T1000 (cell line): ENCODE data around the gene CEL.

Experiments used
- DNase-seq: peaks from one replicate; lab custom pipeline; 2025; ENCODE audit warnings: mixed read lengths; lab: John Stamatoyannopoulos, UW

CEL gene

DNA sequence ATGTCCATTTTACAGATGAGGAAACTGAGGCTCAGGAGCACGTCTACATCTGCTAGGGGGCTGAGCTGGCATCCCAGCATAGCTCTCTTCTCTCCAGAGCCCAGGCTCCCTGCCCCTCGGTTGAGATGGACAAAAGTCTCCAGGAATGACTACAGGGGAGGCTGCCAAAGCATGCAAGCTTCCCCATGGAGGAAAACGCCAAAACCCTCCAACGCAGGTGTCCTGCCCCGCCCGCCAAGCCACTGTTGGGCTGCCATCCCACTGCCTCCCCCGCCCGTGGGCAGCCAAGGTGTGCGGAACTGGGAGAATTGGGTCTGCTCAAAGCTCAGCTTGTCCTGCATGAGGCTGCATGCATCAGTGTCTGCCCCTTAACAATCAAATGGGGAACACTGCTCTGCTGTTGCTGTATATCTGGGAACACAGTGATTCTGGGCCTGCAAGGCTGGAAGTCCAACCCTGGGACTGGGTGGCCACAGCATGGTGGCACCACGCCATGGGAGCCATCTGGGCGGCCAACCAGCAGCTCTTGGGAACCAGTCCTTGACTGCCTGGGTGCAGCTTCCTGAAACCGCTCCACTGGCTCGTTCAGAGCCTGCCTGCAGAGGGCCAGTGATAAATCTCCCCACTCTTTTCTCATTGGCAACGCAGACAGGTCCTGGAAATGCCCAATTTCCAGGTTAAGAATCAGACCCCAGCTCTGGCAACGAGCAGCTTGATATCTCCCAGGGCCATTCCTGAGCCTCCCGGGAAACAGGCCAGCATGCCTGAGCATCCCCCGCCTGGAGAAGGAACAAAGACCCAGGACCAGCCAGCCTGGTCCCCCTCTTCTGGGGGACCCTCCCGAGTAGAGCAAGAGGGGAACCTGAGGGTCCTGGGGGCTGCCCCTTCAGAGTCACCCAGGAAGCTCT, 55.7 kb downstream of the CEL start:
- no peak for DNase-seq

- DNase-seq, result no peak
These were observed 56.4 kb downstream of the CEL start for GRCh38 chr9:133118179-133118520.

DNA sequence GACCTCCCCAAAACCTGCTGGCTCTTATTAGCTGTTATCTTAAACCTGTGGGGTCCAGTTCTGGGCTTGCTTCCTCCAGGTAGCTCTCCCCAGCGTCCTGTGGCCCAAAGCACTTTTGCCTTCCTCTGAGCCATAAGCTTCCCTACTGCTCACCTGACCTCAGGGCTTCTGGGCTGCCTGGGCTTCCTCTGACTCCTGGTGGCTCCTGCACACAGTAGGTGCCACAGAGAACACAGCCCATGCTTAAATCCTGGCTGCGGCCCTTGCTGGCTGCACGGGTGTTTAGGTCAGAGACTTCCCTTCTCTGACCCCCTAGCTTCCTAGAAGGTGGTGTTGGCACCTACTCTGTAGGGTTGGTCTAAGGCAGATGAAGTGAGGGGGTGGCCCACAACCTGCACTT, 56.8 kb downstream of the CEL start:
- no peak for DNase-seq

DNA sequence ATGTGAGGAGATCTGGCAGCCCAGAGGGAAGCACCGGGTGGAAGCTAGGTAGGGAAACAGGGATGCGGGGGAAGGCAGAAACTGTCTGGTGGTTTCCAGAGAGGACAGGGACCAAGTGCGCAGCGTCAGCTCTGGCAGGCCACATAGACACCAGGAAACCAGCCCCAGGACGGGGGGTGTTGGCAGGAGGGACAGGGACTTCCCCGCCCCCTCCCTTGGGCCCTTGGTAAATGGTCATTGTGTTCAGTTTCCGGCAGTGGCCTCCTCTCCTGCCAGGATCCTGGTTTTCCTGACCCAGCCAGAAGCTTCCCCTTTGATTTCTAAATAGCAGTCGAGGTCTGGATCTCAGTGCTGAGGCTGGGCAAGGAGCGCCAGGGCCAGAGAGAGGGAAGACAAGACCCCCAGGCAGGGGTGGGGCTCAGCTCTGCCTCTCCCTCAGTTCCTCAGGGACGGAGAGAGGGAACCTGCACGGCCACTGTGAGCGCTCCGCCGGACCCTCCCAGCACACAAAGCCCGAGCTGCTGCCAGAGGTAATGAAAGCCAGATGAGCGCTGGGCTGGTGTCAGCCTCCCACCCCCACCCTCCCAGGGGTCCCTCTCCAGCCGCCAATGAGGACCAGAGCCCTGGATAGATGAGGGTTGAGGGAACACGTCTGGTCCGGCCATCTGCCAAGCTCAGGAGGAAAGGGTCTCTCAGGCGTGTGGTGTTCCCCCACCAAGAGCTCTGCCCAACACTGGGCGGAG, 57.5 kb downstream of the CEL start:
- DNase-seq, result no peak

- no peak for DNase-seq
These were observed 58.2 kb downstream of the CEL start for GRCh38 chr9:133119846-133120500.

DNA sequence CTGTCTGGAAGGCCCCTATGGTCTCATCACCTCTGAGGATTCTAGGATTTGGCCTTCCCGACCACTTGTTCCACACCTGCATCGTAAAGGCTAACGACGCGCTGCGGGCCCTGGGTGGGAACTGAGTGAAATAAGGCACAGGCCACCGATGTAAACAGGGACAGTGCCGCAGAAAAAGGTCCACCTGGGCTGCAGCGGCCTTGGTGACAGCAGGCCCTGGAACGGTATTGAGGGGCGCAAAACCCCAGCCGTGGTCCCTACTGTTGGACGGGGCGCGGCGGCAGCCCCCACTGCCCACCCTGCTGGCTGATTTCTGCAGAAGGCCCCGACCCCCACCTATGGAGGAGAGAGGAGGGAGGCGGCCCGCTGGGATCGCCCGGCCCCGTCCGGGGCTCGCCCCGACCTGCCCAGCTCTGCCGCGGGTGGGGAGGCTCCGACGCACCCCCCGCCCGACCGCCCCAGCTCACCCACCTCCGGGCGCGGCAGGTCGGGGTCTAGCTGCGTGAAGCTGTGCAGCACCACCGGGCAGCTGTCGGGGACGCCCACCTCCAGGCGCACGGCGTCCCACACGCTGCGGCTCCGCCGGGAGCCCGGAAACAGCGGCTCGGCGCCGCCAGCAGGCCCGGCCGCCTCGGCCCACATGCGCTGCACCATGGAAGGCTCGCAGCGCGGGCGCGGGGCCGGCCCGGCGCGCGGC, 58.9 kb downstream of the CEL start:
- DNase-seq, result no peak
